OCI-LY7 (cell line): Measurements from ENCODE around the gene SORBS2. TPM values are rescaled to one million over a fixed set of nuclear protein-coding genes. Genes with fewer than 3 reads are reported as not detected.

Experiments
- BruUV-seq: library from RNA; stranded (reverse); fragments of 400-500 nt; replicated peaks from 2 replicates; lab custom pipeline; 2021; lab: Mats Ljungman, UMichigan
- CTCF ChIA-PET: fragments of 300-600 bp; sonication (Branson Sonifier 250); formaldehyde crosslinking; loops from one replicate; lab custom pipeline; 2022; ENCODE audit warnings: antibody characterized with exemption; ENCODE audit not compliant: unreplicated experiment; lab: Charles Lee
- POLR2A ChIA-PET: fragments of 300-600 bp; sonication (Branson Sonifier 250); formaldehyde crosslinking; loops from one replicate; lab custom pipeline; 2022; ENCODE audit warnings: antibody characterized with exemption; lab: Charles Lee
- DNase-seq: peaks from one replicate; pipeline ENCODE4 v3.0.0-alpha.2; 2015; ENCODE audit warnings: low spot score
- H2AFZ ChIP-seq: fragments of 200-600 bp; sonication (generic), shearing (Covaris generic); 2 replicates; pipeline ENCODE4 v1.6.1; 2014; ENCODE audit warnings: mild to moderate bottlenecking, antibody characterized with exemption, low read length, moderate library complexity
- H3K27ac ChIP-seq: fragments of 200-600 bp; sonication (generic); 2 replicates; pipeline ENCODE4 v1.5.1; 2014; ENCODE audit warnings: mixed run types, low read depth, mild to moderate bottlenecking, moderate library complexity, low read length, inconsistent platforms; ENCODE audit not compliant: poor library complexity, severe bottlenecking
- H3K36me3 ChIP-seq: fragments of 200-600 bp; sonication (generic); 2 replicates; pipeline ENCODE4 v1.6.1; 2014; ENCODE audit warnings: mild to moderate bottlenecking, antibody characterized with exemption, low read length, moderate library complexity, mixed read lengths; ENCODE audit not compliant: insufficient read depth
- H3K4me1 ChIP-seq: fragments of 200-600 bp; sonication (generic); 2 replicates; pipeline ENCODE4 v1.5.1; 2014; ENCODE audit warnings: mild to moderate bottlenecking, low read length; ENCODE audit not compliant: insufficient read depth, poor library complexity, severe bottlenecking
- H3K4me2 ChIP-seq: fragments of 200-600 bp; sonication (generic); 2 replicates; pipeline ENCODE4 v1.6.1; 2014; ENCODE audit warnings: mild to moderate bottlenecking, low read length
- H3K4me3 ChIP-seq: fragments of 200-600 bp; sonication (generic); 2 replicates; pipeline ENCODE4 v1.5.1; 2014; ENCODE audit warnings: mild to moderate bottlenecking, low read depth, low read length; ENCODE audit not compliant: poor library complexity, severe bottlenecking
- H3K79me2 ChIP-seq: fragments of 200-600 bp; sonication (generic); 2 replicates; pipeline ENCODE4 v1.6.1; 2016; ENCODE audit warnings: low read depth, mild to moderate bottlenecking, low read length, moderate library complexity, mixed read lengths; ENCODE audit not compliant: insufficient read depth
- H3K9me2 ChIP-seq: fragments of 200-600 bp; sonication (generic); 2 replicates; pipeline ENCODE4 v1.6.1; 2016; ENCODE audit warnings: mild to moderate bottlenecking, low read length, mixed read lengths; ENCODE audit not compliant: insufficient read depth
- H3K9me3 ChIP-seq: fragments of 200-600 bp; sonication (generic); 2 replicates; pipeline ENCODE4 v1.6.1; 2014; ENCODE audit warnings: mild to moderate bottlenecking, mixed run types, low read length, mixed read lengths
- H4K20me1 ChIP-seq: fragments of 200-600 bp; sonication (generic); 2 replicates; pipeline ENCODE4 v1.6.1; 2014; ENCODE audit warnings: mild to moderate bottlenecking, antibody characterized with exemption, low read length, moderate library complexity, mixed read lengths; ENCODE audit not compliant: insufficient read depth
- EZH2phosphoT487 ChIP-seq: fragments of 200-600 bp; sonication (generic); IDR thresholded peaks from 2 replicates; pipeline ENCODE4 v1.6.1; 2018; ENCODE audit warnings: low read depth, borderline replicate concordance, mild to moderate bottlenecking, mixed run types, antibody characterized with exemption, low read length, moderate library complexity, mixed read lengths
- intact Hi-C: fragments of 100-400 bp; cut with micrococcal nuclease; formaldehyde crosslinking; loops from one replicate; pipeline ENCODE4 v1.10.0; 2022; ENCODE audit not compliant: unreplicated experiment
- total RNA-seq, 2 experiments: library from RNA; depleted of rRNA in 1 of 2; stranded (reverse); fragments of >200 nt in 1 of 2; shearing (Covaris generic) in 1 of 2; gene quantifications; 2 replicates each; pipeline ENCODE4 v1.2.3, GENCODE V29; 2014 to 2022
- TF ChIP-seq, protein P1 (sequence below): fragments of 200-600 bp; sonication (generic); conservative IDR thresholded peaks from 2 replicates; pipeline ENCODE4 v1.5.1; 2014; ENCODE audit warnings: mild to moderate bottlenecking, antibody characterized with exemption, low read length, moderate library complexity, mixed read lengths

The SORBS2 gene
- total RNA-seq, 2 experiments from 2014 or later = 33.2 to 43.5 TPM

DNA sequence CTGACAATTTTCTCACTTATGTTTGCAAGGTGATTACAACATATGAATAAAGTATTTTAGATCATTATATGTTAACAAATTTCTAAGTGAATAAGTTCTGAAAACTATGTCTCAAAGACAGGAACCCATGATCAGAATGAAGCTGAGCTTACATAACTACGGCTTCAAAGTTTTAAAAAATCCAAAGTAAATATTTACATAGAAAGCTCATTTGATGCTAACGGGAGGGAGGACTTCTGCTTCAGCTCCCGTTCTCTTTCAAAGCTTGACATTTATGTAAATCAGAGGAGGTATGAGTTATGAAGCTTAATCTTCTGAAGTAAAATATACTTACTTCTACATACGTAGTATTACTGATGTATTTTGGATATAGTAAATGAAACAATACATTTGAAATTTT, 203.8 kb downstream of the SORBS2 start:
- TF ChIP-seq, protein P1, sequence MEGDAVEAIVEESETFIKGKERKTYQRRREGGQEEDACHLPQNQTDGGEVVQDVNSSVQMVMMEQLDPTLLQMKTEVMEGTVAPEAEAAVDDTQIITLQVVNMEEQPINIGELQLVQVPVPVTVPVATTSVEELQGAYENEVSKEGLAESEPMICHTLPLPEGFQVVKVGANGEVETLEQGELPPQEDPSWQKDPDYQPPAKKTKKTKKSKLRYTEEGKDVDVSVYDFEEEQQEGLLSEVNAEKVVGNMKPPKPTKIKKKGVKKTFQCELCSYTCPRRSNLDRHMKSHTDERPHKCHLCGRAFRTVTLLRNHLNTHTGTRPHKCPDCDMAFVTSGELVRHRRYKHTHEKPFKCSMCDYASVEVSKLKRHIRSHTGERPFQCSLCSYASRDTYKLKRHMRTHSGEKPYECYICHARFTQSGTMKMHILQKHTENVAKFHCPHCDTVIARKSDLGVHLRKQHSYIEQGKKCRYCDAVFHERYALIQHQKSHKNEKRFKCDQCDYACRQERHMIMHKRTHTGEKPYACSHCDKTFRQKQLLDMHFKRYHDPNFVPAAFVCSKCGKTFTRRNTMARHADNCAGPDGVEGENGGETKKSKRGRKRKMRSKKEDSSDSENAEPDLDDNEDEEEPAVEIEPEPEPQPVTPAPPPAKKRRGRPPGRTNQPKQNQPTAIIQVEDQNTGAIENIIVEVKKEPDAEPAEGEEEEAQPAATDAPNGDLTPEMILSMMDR = no peak
- no peak for TF ChIP-seq EZH2phosphoT487
- no peak overlapping the region for H3K27ac ChIP-seq
- no peaks in the 10 kb centered on the region for H4K20me1 ChIP-seq
- DNase-seq = no peak
- no peak overlapping the region for H3K4me2 ChIP-seq
- peaks cover 11% of the 10 kb centered on the region; the same call in 1 of the 2 replicates for H3K36me3 ChIP-seq
- no peak overlapping the region for H2AFZ ChIP-seq
- ChIA-PET POLR2A (interaction anchor here (0.5 to 1.1 kb wide), 6 partner anchors 13 to 383 kb away, joined by 3 to 5 read pairs (median 4); no protein-coding TSS in a partner anchor), CTCF (interaction anchor here (0.5 kb wide), 1 partner anchor 559 kb away, joined by 5 read pairs; no protein-coding TSS in a partner anchor)
- no peaks in the 10 kb centered on the region for H3K9me2 ChIP-seq
- H3K4me3 ChIP-seq = no peak overlapping the region
- no peaks in the 10 kb centered on the region for H3K79me2 ChIP-seq
- BruUV-seq = no TSS peak
- H3K4me1 ChIP-seq = no peaks in the 10 kb centered on the region
- intact Hi-C loops = no loop called here
- H3K9me3 ChIP-seq = no peaks in the 10 kb centered on the region

DNA sequence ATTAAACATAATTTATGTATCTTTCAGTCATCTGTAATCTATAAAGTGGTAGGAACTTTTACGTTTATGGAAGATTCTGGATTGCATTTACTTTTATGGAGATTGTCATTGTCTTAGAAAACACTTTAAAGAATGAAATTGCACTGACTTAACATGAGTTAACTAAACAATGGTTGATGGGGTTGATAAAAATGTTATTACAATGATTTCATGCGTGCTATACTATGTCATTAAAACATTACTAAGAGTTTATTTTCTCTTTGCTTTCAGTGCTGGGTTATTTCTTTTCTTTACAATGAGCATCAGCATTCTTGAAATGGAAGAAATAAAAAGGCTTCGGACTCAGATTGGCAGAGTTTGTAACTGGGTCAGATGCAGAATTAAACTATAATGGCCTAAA, 209.6 kb downstream of the SORBS2 start:
- H3K79me2 ChIP-seq = no peaks in the 10 kb centered on the region
- POLR2A ChIA-PET = interaction anchor here (1.0 to 1.3 kb wide), 2 partner anchors 14 to 122 kb away, joined by 3 to 5 read pairs; no protein-coding TSS in a partner anchor

More for the DNA sequence above, 209.6 kb downstream of the SORBS2 start:
- Histone ChIP-seq H3K36me3 (no peaks in the 10 kb centered on the region), H3K27ac (no peak overlapping the region), H3K9me2 (no peaks in the 10 kb centered on the region), H2AFZ (no peak overlapping the region), H3K4me1 (peaks cover 11% of the 10 kb centered on the region), H3K9me3 (no peaks in the 10 kb centered on the region), H3K4me3 (no peak overlapping the region), H3K4me2 (no peak overlapping the region), H4K20me1 (no peaks in the 10 kb centered on the region)
- BruUV-seq = no TSS peak
- intact Hi-C loops = no loop called here
- no peak for DNase-seq
- TF ChIP-seq, protein P1 = no peak
- TF ChIP-seq EZH2phosphoT487 = no peak
- CTCF ChIA-PET = no interaction called here
